Loucy (cell line): ENCODE results near the gene GBGT1.

ENCODE experiments used
- EZH2phosphoT487 ChIP-seq: fragments of 200-600 bp; IDR thresholded peaks from 2 replicates; pipeline ENCODE4 v1.6.1; 2018; ENCODE audit warnings: antibody characterized with exemption, mild to moderate bottlenecking, moderate library complexity, borderline replicate concordance
- TF ChIP-seq, protein P1 (sequence below): fragments of 200-600 bp; sonication (generic); conservative IDR thresholded peaks from 2 replicates; pipeline ENCODE4 v1.5.1; 2014; ENCODE audit warnings: mild to moderate bottlenecking, antibody characterized with exemption, low read length

DNA sequence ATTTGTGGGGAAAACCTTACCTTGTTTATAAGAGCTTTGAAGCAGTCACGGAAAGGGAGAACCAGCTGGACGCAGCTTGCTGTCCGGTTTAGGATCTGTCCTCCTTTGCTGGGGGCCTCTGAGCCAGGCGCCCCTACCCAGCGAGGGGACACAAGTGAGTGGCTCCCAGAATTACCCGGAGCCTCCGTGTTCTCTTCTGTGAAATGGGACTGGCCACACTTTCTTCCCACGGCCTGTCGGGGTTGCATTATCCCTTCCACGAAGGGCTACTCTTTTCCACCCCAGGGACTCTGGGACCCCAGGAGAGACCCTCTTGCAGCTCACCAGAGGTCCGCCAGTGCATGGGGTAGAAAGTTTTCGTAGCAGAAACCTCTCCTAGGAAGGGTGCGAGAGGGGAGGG is 477 bp upstream of the GBGT1 start:
- TF ChIP-seq, protein P1, sequence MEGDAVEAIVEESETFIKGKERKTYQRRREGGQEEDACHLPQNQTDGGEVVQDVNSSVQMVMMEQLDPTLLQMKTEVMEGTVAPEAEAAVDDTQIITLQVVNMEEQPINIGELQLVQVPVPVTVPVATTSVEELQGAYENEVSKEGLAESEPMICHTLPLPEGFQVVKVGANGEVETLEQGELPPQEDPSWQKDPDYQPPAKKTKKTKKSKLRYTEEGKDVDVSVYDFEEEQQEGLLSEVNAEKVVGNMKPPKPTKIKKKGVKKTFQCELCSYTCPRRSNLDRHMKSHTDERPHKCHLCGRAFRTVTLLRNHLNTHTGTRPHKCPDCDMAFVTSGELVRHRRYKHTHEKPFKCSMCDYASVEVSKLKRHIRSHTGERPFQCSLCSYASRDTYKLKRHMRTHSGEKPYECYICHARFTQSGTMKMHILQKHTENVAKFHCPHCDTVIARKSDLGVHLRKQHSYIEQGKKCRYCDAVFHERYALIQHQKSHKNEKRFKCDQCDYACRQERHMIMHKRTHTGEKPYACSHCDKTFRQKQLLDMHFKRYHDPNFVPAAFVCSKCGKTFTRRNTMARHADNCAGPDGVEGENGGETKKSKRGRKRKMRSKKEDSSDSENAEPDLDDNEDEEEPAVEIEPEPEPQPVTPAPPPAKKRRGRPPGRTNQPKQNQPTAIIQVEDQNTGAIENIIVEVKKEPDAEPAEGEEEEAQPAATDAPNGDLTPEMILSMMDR, result no peak
- TF ChIP-seq EZH2phosphoT487, result no peak
